ENCODE data around the gene MEIS3.

The MEIS3 gene
- total RNA-seq, result 0 to 0.39 (median 0) reads per million in 3 experiments

- no peak for DNase-seq
Observed at GRCh38 chr19:47419030-47419783, at the start of gene MEIS3. Gene MEIS3, minus strand, starts transcription at chr19:47419527. Its CDS starts 446 bp downstream, at chr19:47419081.

- no peak for DNase-seq
Observed at GRCh38 chr19:47467914-47468313, 48.6 kb upstream of the MEIS3 start.

- no peak for DNase-seq
Observed at GRCh38 chr19:47465957-47466356, 46.6 kb upstream of the MEIS3 start.

- no peak for DNase-seq
Observed at GRCh38 chr19:47464675-47465419, 45.5 kb upstream of the MEIS3 start.

GRCh38 chr19:47461876-47462275 is 42.5 kb upstream of the MEIS3 start:
- DNase-seq, result no peak

GRCh38 chr19:47459477-47459876 is 40.1 kb upstream of the MEIS3 start:
- DNase-seq, result no peak

GRCh38 chr19:47458672-47459071 is 39.3 kb upstream of the MEIS3 start:
- DNase-seq, result no peak

- DNase-seq, result no peak
Observed at GRCh38 chr19:47456721-47457474, 37.6 kb upstream of the MEIS3 start.

- DNase-seq, result no peak
Observed at GRCh38 chr19:47450478-47450877, 31.2 kb upstream of the MEIS3 start.

- no peak for DNase-seq
Observed at GRCh38 chr19:47448360-47448727, 29.0 kb upstream of the MEIS3 start.

GRCh38 chr19:47447470-47448359 is 28.4 kb upstream of the MEIS3 start:
- DNase-seq, result peak; percentile 48

- DNase-seq, result no peak
Observed at GRCh38 chr19:47446534-47447469, 27.5 kb upstream of the MEIS3 start.

- peak; percentile 59 for DNase-seq
Observed at GRCh38 chr19:47445937-47446402, 26.6 kb upstream of the MEIS3 start.

- no peak for DNase-seq
Observed at GRCh38 chr19:47445527-47445926, 26.2 kb upstream of the MEIS3 start.

GRCh38 chr19:47444388-47444821 is 25.1 kb upstream of the MEIS3 start:
- DNase-seq, result peak; percentile 31

GRCh38 chr19:47443331-47443730 is 24.0 kb upstream of the MEIS3 start:
- DNase-seq, result no peak

GRCh38 chr19:47438793-47439220 is 19.5 kb upstream of the MEIS3 start:
- no peak for DNase-seq

GRCh38 chr19:47437500-47437899 is 18.2 kb upstream of the MEIS3 start:
- DNase-seq, result no peak

- DNase-seq, result peak; percentile 74
Observed at GRCh38 chr19:47436712-47437401, 17.5 kb upstream of the MEIS3 start.

- DNase-seq, result no peak
Observed at GRCh38 chr19:47435883-47436417, 16.6 kb upstream of the MEIS3 start.

Data from central memory CD4-positive, alpha-beta T cell (primary cell).